IMR-90 (cell line): Measurements from ENCODE around the gene WFDC8.

Experiments
- CEBPB ChIP-seq: IDR thresholded peaks from 2 replicates; pipeline ENCODE4 v1.6.1; 2012; ENCODE audit warnings: low read depth, low read length, improper control_type of control experiment
- CTCF ChIP-seq: conservative IDR thresholded peaks from 2 replicates; pipeline ENCODE4 v1.5.1; 2012; ENCODE audit warnings: mild to moderate bottlenecking, low read depth, low read length, improper control_type of control experiment
- ELK1 ChIP-seq: fragments of 150-350 bp; IDR thresholded peaks from 2 replicates; pipeline ENCODE4 v1.6.1; 2016; ENCODE audit warnings: low read depth, mild to moderate bottlenecking, low read length, moderate library complexity, borderline replicate concordance
- MAFK ChIP-seq: IDR thresholded peaks from 2 replicates; pipeline ENCODE4 v1.6.1; 2012; ENCODE audit warnings: low read depth, low read length, improper control_type of control experiment
- POLR2A ChIP-seq: IDR thresholded peaks from 2 replicates; pipeline ENCODE4 v1.6.1; 2012; ENCODE audit warnings: mild to moderate bottlenecking, low read depth, low read length
- RFX5 ChIP-seq: IDR thresholded peaks from 2 replicates; pipeline ENCODE4 v1.8.0; 2012; ENCODE audit warnings: low read depth, mild to moderate bottlenecking, low read length, moderate library complexity
- SMC3 ChIP-seq: fragments of 150-350 bp; IDR thresholded peaks from 2 replicates; pipeline ENCODE4 v1.6.1; 2016; ENCODE audit warnings: low read depth, mild to moderate bottlenecking, antibody characterized with exemption, low read length, moderate library complexity

- TF ChIP-seq POLR2A = no peak
- TF ChIP-seq CTCF = no peak
- TF ChIP-seq MAFK = no peak
- TF ChIP-seq CEBPB = no peak
- TF ChIP-seq SMC3 = no peak
- TF ChIP-seq RFX5 = no peak
- no peak for TF ChIP-seq ELK1
These were observed 853 bp downstream of the WFDC8 start for GRCh38 chr20:45578231-45578630.
